M059J (cell line): Measurements from ENCODE around the gene PRIMPOL. TPM values are rescaled to one million over a fixed set of nuclear protein-coding genes. Genes with fewer than 3 reads are reported as not detected.
"Not testable (repeated sequence)": the region's sequence is repeated elsewhere in the genome, so short reads cannot be mapped to it uniquely, and the experiment has no call there.

ENCODE experiments used
- DNase-seq: peaks from one replicate; pipeline ENCODE4 v3.0.0-alpha.2; 2012; ENCODE audit warnings: low read depth
- total RNA-seq: library from RNA; depleted of rRNA; stranded (reverse); fragments of >200 nt; shearing (Covaris generic); gene quantifications from 2 replicates; pipeline ENCODE4 v1.2.3, GENCODE V29; 2014

PRIMPOL gene
- total RNA-seq, 1 experiment from 2014 or later: 16.3 TPM

DNA sequence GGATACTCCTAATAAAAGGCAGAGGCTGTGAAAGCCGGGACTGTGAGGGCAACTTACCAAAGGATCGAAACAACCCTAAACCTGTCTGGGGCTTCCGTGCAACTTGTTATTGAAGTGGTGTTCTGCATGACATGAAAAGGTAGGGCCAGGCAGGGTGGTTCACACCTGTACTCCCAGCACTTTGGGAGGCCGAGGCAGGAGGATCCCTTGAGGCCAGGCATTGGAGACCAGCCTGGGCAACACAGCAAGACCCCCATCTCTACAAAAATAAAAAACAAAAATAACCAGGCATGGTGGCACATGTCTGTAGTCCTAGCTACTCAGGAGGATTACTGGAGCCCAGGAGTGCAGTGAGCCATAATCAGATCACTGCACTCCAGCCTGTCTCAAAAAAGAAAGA is 12.6 kb upstream of the PRIMPOL start:
- DNase-seq: no peak

- DNase-seq: no peak
Observed at GRCh38 chr4:184641022-184641421, 8.5 kb upstream of the PRIMPOL start.

DNA sequence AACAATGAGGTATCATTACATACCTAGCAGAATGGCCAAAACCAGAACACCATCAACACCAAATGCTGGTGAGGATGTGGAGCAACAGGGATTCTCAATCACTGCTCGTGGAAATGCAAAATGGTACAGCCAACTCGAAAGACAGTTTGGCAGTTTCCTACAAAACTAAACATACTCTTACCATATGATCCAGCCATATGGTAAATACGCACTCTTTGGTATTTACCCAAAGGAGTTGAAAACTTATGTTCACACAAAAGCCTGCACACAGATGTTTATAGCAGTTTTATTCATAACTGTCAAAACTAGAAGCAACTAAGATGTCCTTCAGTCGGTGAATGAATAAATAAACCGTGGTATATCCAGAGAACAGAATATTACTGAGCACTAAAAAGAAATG is 8.1 kb upstream of the PRIMPOL start:
- no peak for DNase-seq

DNA sequence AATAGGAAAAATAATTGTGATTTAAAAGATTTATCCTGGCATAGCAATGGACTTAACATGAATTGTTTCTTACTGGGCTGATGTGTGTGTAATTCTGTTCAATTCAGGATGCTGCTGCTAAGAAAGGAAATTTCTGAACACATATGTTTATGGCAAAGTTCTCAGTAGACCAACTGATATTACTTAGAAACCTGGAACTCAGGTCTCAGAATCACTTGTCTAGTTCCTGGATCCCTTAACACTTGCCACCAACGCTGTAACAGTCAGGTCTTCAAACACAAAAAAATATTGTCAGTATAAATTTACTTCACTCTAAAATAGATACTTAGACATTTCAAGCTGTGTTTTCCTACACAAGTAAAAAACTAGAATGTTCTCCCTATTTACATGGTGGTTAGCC is 5.8 kb upstream of the PRIMPOL start:
- DNase-seq: no peak

DNA sequence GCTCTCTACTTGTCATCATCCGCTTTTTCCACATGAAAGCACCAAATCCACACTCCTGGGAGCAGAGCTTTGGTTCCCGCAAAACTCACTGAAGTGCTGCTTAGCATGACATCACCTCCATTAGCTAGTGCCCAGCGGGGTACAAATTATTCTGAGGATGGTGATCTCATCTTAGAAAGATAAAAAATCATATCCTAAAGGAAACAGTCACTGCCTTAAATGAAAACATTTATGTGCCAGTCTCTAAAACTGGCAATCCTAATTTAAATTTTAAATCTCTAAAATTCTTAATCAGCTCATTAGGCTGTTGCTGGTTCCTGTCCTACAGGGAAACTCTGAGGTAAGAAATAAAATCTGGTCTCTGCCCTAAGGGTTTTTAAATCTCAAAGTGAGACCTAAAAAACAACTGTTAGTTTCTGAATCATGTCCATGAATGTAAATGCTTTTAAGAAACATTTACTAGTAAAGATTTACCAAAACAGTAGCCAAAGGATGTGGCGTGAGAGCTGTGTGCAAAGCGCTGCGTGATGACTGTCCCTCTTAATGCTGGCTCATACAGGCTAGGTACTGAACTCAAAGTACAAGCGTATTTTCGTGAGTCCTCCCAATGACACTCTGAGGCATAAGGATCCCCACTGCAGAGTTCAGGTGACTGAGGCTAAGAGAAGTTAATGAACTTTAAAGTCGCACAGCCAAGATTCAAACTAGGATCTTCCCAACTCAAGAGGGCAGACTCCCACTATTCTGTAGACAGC is 4.8 kb upstream of the PRIMPOL start:
- DNase-seq: peak; percentile 55

DNA sequence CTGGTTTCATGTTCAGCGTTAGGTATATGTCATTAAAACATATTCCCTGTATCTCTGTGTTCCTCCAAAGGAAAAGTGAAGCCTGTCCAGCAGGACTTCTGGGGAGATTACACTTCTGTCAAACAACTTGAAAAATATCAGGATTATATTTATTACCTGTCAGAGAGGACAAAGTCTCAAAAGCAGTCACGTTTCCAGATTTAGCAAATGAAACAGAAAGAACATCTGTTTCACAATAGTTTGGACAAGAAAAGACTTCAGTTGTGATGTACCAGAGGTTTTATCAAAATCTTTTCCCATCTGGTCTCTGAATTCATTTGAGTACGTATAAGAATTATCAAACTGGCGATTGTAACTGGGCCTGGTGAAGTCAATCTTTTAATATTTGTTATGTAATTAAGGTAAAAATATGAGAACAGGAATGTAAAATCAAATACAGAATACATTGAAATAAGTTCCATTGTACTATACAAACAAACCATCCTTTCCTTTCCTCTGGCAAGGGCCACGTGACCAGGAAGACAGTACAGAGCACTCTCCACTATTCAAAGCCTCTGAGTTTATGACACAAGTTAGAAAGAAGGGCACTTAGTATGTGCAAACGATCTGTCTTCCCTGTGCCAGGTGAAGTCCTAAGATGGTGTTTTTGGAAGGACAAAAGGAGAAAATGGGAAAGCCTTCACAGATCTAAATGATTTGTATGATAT is 3.5 kb upstream of the PRIMPOL start:
- no peak for DNase-seq

DNA sequence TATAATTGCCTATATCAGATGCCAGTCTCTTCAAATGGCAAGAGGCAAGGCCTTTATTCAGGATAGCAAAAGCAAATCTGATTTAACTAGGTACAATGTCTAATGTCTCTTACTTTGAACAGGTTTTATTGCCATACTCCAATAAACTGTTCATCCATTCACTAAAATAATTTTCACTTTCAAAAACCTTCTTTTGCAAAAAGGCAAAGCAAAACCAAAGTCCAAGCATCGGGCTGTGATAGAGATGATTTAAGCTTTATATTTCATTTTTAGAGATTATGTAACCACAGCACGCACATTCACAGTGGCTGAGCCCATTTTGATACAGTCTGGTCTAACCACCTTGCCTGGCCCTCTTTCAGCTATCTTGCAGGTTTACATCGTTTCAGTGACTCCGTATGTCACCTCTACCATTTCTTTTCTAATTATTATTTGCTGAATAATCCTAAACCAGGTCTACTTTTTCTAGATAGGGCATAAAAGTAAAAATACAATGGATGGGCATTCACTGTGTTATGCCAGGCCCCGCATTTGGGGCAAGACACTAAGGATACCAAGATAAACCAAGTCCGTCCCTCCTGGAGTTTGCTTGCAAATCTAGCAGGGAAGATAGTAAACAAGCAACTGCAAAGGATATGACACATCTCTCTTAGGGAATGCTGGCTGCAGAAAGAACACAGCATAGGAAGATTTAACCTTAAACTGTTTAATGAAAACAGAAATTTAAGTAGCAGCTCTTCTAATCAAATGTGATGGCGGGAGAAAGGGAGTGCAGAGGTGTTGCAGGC is 2.1 kb upstream of the PRIMPOL start:
- DNase-seq: peak; percentile 32

- DNase-seq: no peak
Observed at GRCh38 chr4:184648054-184648312, 1.6 kb upstream of the PRIMPOL start.

- peak; percentile 66 for DNase-seq
Observed at GRCh38 chr4:184648313-184649025, 1.1 kb upstream of the PRIMPOL start.

DNA sequence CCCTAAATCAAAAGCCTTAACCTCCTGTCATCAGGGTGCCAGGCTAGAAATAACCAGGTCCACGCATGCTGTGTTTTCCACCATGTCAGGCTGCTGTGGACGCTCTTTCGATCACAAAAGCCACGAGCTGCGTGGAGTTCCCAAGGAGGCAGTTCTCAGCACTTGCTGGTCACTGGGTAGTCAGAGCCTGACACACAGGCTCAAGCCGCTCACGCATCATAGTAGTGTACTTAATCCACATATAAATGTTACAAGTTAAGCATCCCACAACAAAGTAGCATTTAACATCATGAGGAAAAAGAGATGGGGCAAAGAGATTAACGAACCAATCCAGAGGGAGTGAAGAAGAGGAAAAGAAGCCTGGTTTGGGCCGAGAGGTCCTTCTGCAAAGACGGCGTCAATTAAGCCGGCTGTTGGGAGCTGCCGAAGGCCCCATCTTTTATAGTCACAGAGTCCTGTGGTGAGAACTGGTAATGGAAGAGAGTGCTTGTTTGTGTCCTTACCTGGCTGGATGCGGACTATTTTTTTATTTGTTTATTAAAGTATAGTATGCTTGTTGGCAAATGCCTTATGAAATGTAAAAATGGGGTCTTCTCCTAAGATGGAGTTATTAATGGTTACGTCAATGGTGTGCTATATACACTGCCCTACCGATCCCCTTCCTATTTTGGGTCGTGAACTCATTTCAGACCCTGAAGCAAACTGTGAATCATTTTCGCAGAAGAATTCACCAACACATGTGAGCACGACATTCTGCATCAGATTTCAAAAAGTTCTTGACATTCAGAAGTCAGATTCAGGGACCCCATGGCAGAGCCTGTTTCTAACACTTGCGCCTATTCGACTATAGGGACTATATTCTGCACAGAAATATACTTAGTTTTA is 675 bp downstream of the PRIMPOL start:
- DNase-seq: peak; percentile 42

- DNase-seq: no peak
Observed at GRCh38 chr4:184651899-184652298, 2.4 kb downstream of the PRIMPOL start.

DNA sequence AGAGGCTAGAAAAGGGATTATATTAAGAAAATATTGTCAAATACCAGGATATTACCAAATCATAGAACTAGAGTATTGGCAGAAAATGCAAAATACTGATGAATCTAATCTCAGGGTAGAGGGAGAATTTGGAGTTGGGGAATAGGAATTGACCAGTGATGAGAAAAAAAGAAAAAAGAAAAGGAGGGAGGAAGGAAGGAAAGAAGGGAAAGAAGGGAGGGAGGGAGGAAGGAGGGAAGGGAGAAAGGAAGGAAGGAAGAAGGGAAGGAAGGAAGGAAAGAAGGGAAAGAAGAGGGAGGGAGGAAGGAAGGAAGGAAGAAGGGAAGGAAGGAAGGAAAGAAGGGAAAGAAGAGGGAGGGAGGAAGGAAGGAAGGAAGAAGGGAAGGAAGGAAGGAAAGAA is 3.1 kb downstream of the PRIMPOL start:
- DNase-seq: not testable (repeated sequence)

GRCh38 chr4:184653650-184654049 is 4.1 kb downstream of the PRIMPOL start:
- DNase-seq: peak; percentile 57

GRCh38 chr4:184655889-184656869 is 6.6 kb downstream of the PRIMPOL start:
- no peak for DNase-seq

DNA sequence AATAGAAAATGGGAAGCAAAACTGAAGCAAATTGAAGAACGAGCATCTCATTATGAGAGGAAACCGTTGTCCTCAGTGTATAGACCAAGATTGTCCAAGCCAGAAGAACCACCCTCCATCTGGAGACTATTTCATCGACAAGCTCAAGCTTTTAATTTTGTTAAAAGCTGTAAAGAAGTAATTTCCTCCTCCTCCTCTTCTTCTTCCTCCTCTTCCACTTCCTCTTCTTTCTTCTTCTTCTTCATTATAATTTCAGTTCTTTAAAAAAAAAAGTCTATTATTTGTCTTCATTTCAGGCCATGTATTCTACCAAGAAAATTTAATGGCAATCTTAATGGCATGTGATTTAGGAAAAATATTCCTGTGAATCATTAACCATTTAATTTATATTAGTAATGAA is 7.6 kb downstream of the PRIMPOL start:
- DNase-seq: no peak

GRCh38 chr4:184657820-184658219 is 8.3 kb downstream of the PRIMPOL start:
- not testable (repeated sequence) for DNase-seq

DNA sequence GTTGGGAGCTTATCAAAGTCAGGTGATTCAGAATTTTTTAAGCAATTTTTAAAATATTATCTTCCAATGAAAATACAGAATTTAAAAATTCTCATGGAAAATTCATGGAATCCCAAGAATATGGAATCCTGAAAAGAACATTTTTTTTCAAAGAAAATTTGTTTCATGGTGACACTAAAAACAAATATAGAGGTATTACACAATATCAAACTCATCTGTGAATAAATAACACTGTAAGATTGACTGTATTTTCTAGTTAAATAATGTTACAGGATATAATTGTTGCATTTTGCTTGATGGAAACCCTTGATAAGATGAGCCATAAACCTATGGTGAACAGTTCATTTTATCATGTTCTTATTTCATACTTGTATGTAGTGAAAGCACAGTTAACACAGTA is 11.4 kb downstream of the PRIMPOL start:
- no peak for DNase-seq

- DNase-seq: no peak
Observed at GRCh38 chr4:184662236-184662635, 12.7 kb downstream of the PRIMPOL start.

DNA sequence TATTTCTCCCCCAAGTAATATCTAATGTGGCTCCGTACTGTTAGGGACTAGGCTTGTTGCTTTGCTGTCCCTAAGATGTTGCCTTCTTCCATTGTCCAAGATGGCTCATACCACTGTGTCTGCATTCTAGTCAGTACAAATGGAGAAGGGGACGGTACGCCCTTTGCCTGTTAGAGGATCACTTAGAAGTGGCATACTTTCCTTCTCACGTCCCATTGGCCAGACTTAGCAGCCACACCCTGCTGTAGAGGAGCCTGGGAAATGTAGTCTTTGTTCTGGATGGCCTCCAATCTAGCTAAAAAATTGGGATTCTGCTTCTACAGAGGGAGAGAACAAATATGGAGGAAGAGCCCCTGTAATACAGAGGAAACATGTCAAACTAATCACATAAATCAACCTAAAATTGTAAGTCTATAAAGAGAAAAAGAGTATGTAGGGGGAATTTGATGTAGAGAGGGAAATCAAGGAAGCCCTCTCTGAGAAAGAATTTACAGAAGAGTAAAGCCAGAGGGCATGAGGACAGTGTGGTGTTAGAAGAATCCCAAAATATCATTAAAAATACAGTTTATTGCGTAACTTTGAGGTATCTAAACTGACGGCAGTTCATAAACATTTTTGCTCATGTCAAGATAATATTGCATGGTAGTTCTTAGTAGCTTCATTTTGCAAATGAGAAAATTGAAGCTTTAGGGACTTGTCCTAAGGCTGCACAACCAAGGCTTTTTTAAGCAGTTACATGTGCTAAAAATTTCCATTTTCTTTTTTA is 15.1 kb downstream of the PRIMPOL start:
- DNase-seq: peak; percentile 6
